GM12878 (cell line): Measurements from ENCODE around the gene TRIM54.

Source experiments
- EP300 ChIP-seq, 2 experiments: fragments of 150-350 bp in 1 of 2; IDR thresholded peaks; 2 replicates each; pipeline ENCODE4 v1.6.1; 2011 to 2012; ENCODE audit warnings: low read depth in 2 of 2, low read length in 2 of 2, borderline replicate concordance in 1 of 2, improper control_type of control experiment in 1 of 2, inconsistent platforms in 1 of 2; ENCODE audit not compliant: control insufficient read depth in 1 of 2
- IKZF1 ChIP-seq: fragments of 450-650 bp; conservative IDR thresholded peaks from 2 replicates; pipeline ENCODE4 v1.6.1; 2017; ENCODE audit warnings: antibody characterized with exemption, mild to moderate bottlenecking
- NR2C2 ChIP-seq: IDR thresholded peaks from 2 replicates; pipeline ENCODE4 v1.6.1; 2011; ENCODE audit warnings: borderline replicate concordance, low read depth; ENCODE audit not compliant: control insufficient read depth, insufficient read length
- SIN3A ChIP-seq: IDR thresholded peaks from 2 replicates; pipeline ENCODE4 v1.6.1; 2012; ENCODE audit warnings: low read depth, low read length, improper control_type of control experiment
- TAF1 ChIP-seq: IDR thresholded peaks from 2 replicates; pipeline ENCODE4 v1.6.1; 2011; ENCODE audit warnings: mild to moderate bottlenecking, low read depth, low read length, borderline replicate concordance
- TF ChIP-seq, protein P1 (sequence below): IDR thresholded peaks from 2 replicates; pipeline ENCODE4 v1.6.1; 2011; ENCODE audit warnings: low read depth, low read length, improper control_type of control experiment, borderline replicate concordance
- TF ChIP-seq, protein P2 (sequence below): IDR thresholded peaks from 2 replicates; pipeline ENCODE4 v1.6.1; 2011; ENCODE audit warnings: mild to moderate bottlenecking, low read depth, low read length, moderate library complexity; ENCODE audit not compliant: insufficient replicate concordance
- TF ChIP-seq, protein P3 (sequence below): IDR thresholded peaks from 2 replicates; pipeline ENCODE4 v1.6.1; 2012; ENCODE audit warnings: low read depth, low read length, improper control_type of control experiment
- TF ChIP-seq, protein P4 (sequence below), 3 experiments: IDR thresholded peaks in 2 of 3; conservative IDR thresholded peaks in 1 of 3; 2 replicates each; pipeline ENCODE4 v1.5.1; 2011; ENCODE audit warnings: low read depth in 3 of 3, low read length in 3 of 3, mild to moderate bottlenecking in 3 of 3, control low read depth in 2 of 3, moderate library complexity in 2 of 3, inconsistent platforms in 1 of 3, mixed read lengths in 1 of 3; ENCODE audit not compliant: control insufficient read depth in 2 of 3, insufficient read depth in 1 of 3; ENCODE audit errors: extremely low read depth in 1 of 3

DNA sequence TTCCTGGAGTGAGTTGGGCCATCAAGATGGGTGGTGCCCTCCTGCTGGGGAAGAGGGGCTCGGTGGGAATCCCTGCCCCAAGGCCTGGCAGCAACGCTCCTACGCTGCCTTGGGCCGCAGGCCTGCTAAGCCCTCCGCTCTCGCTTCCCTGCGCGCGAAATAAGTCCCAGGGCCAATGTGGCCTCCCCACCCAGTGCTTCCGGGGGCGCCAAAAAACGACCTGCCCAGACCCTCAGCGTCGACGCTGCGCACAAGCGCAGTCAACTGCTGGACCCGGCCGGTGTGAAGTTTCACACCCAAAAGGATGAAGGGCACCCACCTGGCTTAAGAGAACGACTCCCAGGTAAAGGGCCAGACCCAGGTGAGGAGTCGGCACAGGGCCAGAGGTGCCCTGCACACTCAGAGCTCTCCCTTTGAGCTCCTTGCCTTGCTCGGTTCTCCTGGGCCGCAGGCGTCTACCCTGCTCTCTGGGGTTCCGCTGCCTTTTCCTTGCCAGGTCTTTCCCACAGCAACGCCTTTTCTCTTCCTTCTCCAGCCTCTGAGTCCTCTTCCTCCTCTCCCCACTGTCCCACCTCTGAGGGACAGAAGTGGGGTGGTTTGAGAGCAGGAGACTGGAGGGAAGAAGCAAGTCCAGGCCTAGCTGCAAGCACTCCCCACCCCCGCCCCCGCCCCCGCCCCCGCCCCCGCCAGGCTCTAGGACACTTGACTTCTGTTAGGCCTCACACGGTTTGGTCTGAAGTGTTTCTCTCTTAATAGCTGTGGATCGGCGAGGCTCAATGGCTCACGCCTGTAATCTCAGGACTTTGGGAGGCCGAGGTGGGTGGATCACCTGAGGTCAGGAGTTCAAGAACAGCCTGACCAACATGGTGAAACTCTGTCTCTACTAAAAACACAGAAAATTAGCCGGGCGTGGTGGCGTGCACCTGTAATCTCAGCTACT, 6.7 kb upstream of the TRIM54 start, which contains the start of gene DNAJC5G:
- TF ChIP-seq, protein P1, sequence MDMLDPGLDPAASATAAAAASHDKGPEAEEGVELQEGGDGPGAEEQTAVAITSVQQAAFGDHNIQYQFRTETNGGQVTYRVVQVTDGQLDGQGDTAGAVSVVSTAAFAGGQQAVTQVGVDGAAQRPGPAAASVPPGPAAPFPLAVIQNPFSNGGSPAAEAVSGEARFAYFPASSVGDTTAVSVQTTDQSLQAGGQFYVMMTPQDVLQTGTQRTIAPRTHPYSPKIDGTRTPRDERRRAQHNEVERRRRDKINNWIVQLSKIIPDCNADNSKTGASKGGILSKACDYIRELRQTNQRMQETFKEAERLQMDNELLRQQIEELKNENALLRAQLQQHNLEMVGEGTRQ: no peak
- TF ChIP-seq SIN3A (no peak), EP300 (IDR thresholded peaks at IDR 0.05; ENCODE audit: borderline replicate concordance in 1 of 2, control insufficient read depth in 1 of 2, low read depth in 2 of 2, low read length in 2 of 2) (no peak), TAF1 (no peak), IKZF1 (no peak), NR2C2 (no peak)
- TF ChIP-seq, protein P2, sequence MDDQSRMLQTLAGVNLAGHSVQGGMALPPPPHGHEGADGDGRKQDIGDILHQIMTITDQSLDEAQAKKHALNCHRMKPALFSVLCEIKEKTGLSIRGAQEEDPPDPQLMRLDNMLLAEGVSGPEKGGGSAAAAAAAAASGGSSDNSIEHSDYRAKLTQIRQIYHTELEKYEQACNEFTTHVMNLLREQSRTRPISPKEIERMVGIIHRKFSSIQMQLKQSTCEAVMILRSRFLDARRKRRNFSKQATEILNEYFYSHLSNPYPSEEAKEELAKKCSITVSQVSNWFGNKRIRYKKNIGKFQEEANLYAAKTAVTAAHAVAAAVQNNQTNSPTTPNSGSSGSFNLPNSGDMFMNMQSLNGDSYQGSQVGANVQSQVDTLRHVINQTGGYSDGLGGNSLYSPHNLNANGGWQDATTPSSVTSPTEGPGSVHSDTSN: no peak
- TF ChIP-seq, protein P3, sequence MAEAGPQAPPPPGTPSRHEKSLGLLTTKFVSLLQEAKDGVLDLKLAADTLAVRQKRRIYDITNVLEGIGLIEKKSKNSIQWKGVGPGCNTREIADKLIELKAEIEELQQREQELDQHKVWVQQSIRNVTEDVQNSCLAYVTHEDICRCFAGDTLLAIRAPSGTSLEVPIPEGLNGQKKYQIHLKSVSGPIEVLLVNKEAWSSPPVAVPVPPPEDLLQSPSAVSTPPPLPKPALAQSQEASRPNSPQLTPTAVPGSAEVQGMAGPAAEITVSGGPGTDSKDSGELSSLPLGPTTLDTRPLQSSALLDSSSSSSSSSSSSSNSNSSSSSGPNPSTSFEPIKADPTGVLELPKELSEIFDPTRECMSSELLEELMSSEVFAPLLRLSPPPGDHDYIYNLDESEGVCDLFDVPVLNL: no peak
- TF ChIP-seq, protein P4, sequence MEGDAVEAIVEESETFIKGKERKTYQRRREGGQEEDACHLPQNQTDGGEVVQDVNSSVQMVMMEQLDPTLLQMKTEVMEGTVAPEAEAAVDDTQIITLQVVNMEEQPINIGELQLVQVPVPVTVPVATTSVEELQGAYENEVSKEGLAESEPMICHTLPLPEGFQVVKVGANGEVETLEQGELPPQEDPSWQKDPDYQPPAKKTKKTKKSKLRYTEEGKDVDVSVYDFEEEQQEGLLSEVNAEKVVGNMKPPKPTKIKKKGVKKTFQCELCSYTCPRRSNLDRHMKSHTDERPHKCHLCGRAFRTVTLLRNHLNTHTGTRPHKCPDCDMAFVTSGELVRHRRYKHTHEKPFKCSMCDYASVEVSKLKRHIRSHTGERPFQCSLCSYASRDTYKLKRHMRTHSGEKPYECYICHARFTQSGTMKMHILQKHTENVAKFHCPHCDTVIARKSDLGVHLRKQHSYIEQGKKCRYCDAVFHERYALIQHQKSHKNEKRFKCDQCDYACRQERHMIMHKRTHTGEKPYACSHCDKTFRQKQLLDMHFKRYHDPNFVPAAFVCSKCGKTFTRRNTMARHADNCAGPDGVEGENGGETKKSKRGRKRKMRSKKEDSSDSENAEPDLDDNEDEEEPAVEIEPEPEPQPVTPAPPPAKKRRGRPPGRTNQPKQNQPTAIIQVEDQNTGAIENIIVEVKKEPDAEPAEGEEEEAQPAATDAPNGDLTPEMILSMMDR (IDR thresholded peaks at IDR 0.05 in 2 of 3, conservative IDR thresholded peaks at IDR 0.05 in 1 of 3; ENCODE audit: control insufficient read depth in 2 of 3, extremely low read depth in 1 of 3, insufficient read depth in 1 of 3, low read depth in 3 of 3, low read length in 3 of 3): no peak
